Glutamatergic neuron (in vitro differentiated cells): ENCODE data around the gene CRIP1. TPM values are rescaled to one million over a fixed set of nuclear protein-coding genes. Genes with fewer than 3 reads are reported as not detected.

ENCODE experiments used
- DNase-seq: peaks from one replicate; pipeline ENCODE4 v3.0.0; 2022
- H3K27ac Mint-ChIP-seq: one replicate; pipeline ENCODE4 v1.8.0; 2020; ENCODE audit warnings: mild to moderate bottlenecking, mixed read lengths, inconsistent platforms; ENCODE audit not compliant: unreplicated experiment
- H3K27me3 Mint-ChIP-seq: one replicate; pipeline ENCODE4 v1.8.0; 2020; ENCODE audit warnings: mild to moderate bottlenecking, moderate library complexity, mixed read lengths, inconsistent platforms; ENCODE audit not compliant: unreplicated experiment
- H3K36me3 Mint-ChIP-seq: one replicate; pipeline ENCODE4 v1.8.0; 2020; ENCODE audit warnings: mild to moderate bottlenecking, mixed read lengths, inconsistent platforms; ENCODE audit not compliant: unreplicated experiment
- H3K4me1 Mint-ChIP-seq: one replicate; pipeline ENCODE4 v1.8.0; 2020; ENCODE audit warnings: mild to moderate bottlenecking, low read depth, mixed read lengths, inconsistent platforms; ENCODE audit not compliant: unreplicated experiment
- H3K4me3 Mint-ChIP-seq: one replicate; pipeline ENCODE4 v1.8.0; 2020; ENCODE audit warnings: mild to moderate bottlenecking, mixed read lengths, inconsistent platforms; ENCODE audit not compliant: unreplicated experiment
- H3K9me3 Mint-ChIP-seq: one replicate; pipeline ENCODE4 v1.8.0; 2020; ENCODE audit warnings: mild to moderate bottlenecking, moderate library complexity, mixed read lengths, inconsistent platforms; ENCODE audit not compliant: unreplicated experiment
- CTCF ChIP-seq: fragments of 200-600 bp; sonication (generic); IDR thresholded peaks from one replicate; pipeline ENCODE4 v1.5.0; 2021; ENCODE audit not compliant: partially characterized antibody, unreplicated experiment
- long read RNA-seq: library from polyadenylated mRNA; unstranded; transcript quantifications from one replicate; pipeline ENCODE4 v2.0.0, GENCODE V29; 2020; ENCODE audit not compliant: unreplicated experiment
- total RNA-seq: library from RNA; stranded (reverse); fragmentation: NEBNext Ultra II Directional; extraction: Animal tissue kit (Norgen Biotek cat#: 25700); gene quantifications from one replicate; pipeline ENCODE4 v1.2.1, GENCODE V29; 2021; ENCODE audit not compliant: unreplicated experiment

CRIP1 gene
- total RNA-seq: 49.3 TPM
- long read RNA-seq, transcript CRIP1-201 (5 exons, 1,311 nt): major isoform, 43 of 49 reads
- long read RNA-seq, partial matches to known transcripts: 2 of 49 reads
- long read RNA-seq, other reads (novel, unspliced or antisense): 3 of 49 reads

GRCh38 chr14:105486163-105486973, at the start of gene CRIP1:
CRIP1 (plus strand) TSS chr14:105486886; CDS start chr14:105487260, 374 bp downstream.
- peaks cover 18% of the 10 kb centered on the region for H3K27me3 Mint-ChIP-seq
- no peaks in the 10 kb centered on the region for H3K36me3 Mint-ChIP-seq
- H3K4me3 Mint-ChIP-seq: no peak within 1 kb of the TSS
- no peak within 1 kb of the TSS for H3K27ac Mint-ChIP-seq
- peaks cover 5% of the 10 kb centered on the region for H3K9me3 Mint-ChIP-seq
- peaks cover 9% of the 10 kb centered on the region for H3K4me1 Mint-ChIP-seq
- DNase-seq: no peak
- TF ChIP-seq CTCF: no peak

- H3K27me3 Mint-ChIP-seq: peaks cover 5% of the 10 kb centered on the region
- no peak for TF ChIP-seq CTCF
- no peak overlapping the region for H3K4me3 Mint-ChIP-seq
- no peak overlapping the region for H3K27ac Mint-ChIP-seq
- peaks cover 13% of the 10 kb centered on the region for H3K9me3 Mint-ChIP-seq
- peaks cover 4% of the 10 kb centered on the region for H3K4me1 Mint-ChIP-seq
- no peak for DNase-seq
- H3K36me3 Mint-ChIP-seq: peaks cover 15% of the 10 kb centered on the region
These were observed 49.6 kb upstream of the CRIP1 start for GRCh38 chr14:105436891-105437722.

- H3K36me3 Mint-ChIP-seq: peaks cover 15% of the 10 kb centered on the region
- H3K27me3 Mint-ChIP-seq: peaks cover 8% of the 10 kb centered on the region
- peaks cover 4% of the 10 kb centered on the region for H3K4me1 Mint-ChIP-seq
- no peak for DNase-seq
- no peak for TF ChIP-seq CTCF
- H3K9me3 Mint-ChIP-seq: peaks cover 15% of the 10 kb centered on the region
- no peak overlapping the region for H3K27ac Mint-ChIP-seq
- no peak overlapping the region for H3K4me3 Mint-ChIP-seq
These were observed 48.8 kb upstream of the CRIP1 start for GRCh38 chr14:105437723-105438500.

GRCh38 chr14:105439179-105439578, 47.5 kb upstream of the CRIP1 start:
- H3K9me3 Mint-ChIP-seq: peaks cover 15% of the 10 kb centered on the region
- no peak overlapping the region for H3K27ac Mint-ChIP-seq
- H3K4me1 Mint-ChIP-seq: peaks cover 4% of the 10 kb centered on the region
- H3K27me3 Mint-ChIP-seq: peaks cover 8% of the 10 kb centered on the region
- DNase-seq: no peak
- H3K4me3 Mint-ChIP-seq: no peak overlapping the region
- peaks cover 15% of the 10 kb centered on the region for H3K36me3 Mint-ChIP-seq
- no peak for TF ChIP-seq CTCF
